ENCODE data around the gene ZNRF2. TPM values are rescaled to one million over a fixed set of nuclear protein-coding genes. Genes with fewer than 3 reads are reported as not detected.

The ZNRF2 gene
- total RNA-seq, 1 experiment from 2014 or later: 45.3 TPM

DNA sequence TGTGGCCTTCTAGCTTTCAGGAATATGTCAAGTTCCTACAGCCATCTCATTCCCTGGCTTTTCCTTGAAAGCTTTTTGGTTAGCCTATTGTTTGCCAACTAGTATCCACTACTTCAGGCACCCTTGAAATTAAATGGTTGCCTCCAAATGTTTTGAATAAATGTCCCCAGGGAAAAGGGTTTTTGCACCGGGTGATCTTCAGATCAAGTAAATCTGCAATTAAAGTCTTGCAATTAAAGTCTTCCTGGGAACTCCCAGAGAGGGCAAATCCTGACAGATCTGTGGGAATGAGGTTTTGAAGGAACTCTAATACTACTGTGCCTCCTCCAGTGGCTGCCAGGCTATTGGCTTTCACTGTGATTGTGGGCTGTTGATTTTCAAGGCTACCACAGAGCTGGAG, 17.7 kb upstream of the ZNRF2 start:
- peak; percentile 80 for DNase-seq
- peak overlapping the region; percentile 49 for H3K4me2 ChIP-seq (ENCODE audit: low read depth, low read length, poor library complexity, severe bottlenecking)

DNA sequence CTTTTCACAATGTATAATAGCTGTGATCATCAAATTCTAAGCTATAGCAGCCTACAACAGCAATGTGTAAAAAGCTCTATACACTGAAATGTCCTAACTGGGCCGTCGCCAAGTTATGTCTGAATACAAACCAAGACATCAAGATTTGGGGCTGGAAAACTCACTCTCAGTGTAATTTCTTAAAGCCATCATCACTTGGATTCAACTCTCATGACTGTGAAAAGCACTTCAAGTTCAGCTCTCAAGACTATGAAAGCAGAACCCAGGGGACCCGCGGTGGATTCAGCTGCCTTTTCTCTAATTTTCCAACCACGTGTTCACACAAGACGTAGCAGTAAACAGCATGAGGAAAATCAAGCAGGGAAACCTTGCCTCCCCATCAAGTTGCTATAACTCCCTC, 15.8 kb upstream of the ZNRF2 start:
- Histone ChIP-seq H3K9me2 (replicated peaks; ENCODE audit: insufficient read depth, low read length) (no peaks in the 10 kb centered on the region), H3K4me2 (ENCODE audit: low read depth, low read length, poor library complexity, severe bottlenecking) (no peak overlapping the region), H3K9me3 (ENCODE audit: low read length) (no peaks in the 10 kb centered on the region), H2AFZ (ENCODE audit: low read length) (0 out of 2 replicates have a peak overlapping the region, but pooled peaks have one; percentile 10), H4K20me1 (ENCODE audit: insufficient read depth, low read depth, low read length) (no peaks in the 10 kb centered on the region), H3K36me3 (ENCODE audit: insufficient read depth, low read length) (peaks cover 3% of the 10 kb centered on the region; the same call in 1 of the 2 replicates), H3K27me3 (ENCODE audit: low read length) (no peaks in the 10 kb centered on the region), H3K79me2 (ENCODE audit: low read length) (no peaks in the 10 kb centered on the region), H3K4me3 (ENCODE audit: low read length) (no peak overlapping the region), H3K9ac (ENCODE audit: low read length) (no peak overlapping the region), H3K27ac (ENCODE audit: low read length) (no peak overlapping the region), H3K4me1 (ENCODE audit: low read length) (peaks cover 30% of the 10 kb centered on the region)
- no peak for DNase-seq

More for the DNA sequence above, 17.7 kb upstream of the ZNRF2 start:
- Histone ChIP-seq H3K9me2 (replicated peaks; ENCODE audit: insufficient read depth, low read length) (no peaks in the 10 kb centered on the region), H4K20me1 (ENCODE audit: insufficient read depth, low read depth, low read length) (no peaks in the 10 kb centered on the region), H2AFZ (ENCODE audit: low read length) (peak overlapping the region; percentile 14; the same call in 1 of the 2 replicates), H3K9me3 (ENCODE audit: low read length) (no peaks in the 10 kb centered on the region), H3K27me3 (ENCODE audit: low read length) (no peaks in the 10 kb centered on the region), H3K27ac (ENCODE audit: low read length) (peak overlapping the region; percentile 70), H3K4me1 (ENCODE audit: low read length) (peaks cover 31% of the 10 kb centered on the region), H3K4me3 (ENCODE audit: low read length) (0 out of 2 replicates have a peak overlapping the region, but pooled peaks have one; percentile 15), H3K36me3 (ENCODE audit: insufficient read depth, low read length) (no peaks in the 10 kb centered on the region), H3K79me2 (ENCODE audit: low read length) (no peaks in the 10 kb centered on the region), H3K9ac (ENCODE audit: low read length) (peak overlapping the region; percentile 38)

GRCh38 chr7:30269490-30269889, 14.9 kb upstream of the ZNRF2 start:
- Histone ChIP-seq H3K9ac (ENCODE audit: low read length) (no peak overlapping the region), H3K9me3 (ENCODE audit: low read length) (no peaks in the 10 kb centered on the region), H3K36me3 (ENCODE audit: insufficient read depth, low read length) (peaks cover 3% of the 10 kb centered on the region; the same call in 1 of the 2 replicates), H4K20me1 (ENCODE audit: insufficient read depth, low read depth, low read length) (no peaks in the 10 kb centered on the region), H3K4me1 (ENCODE audit: low read length) (peaks cover 39% of the 10 kb centered on the region), H3K27ac (ENCODE audit: low read length) (no peak overlapping the region), H3K79me2 (ENCODE audit: low read length) (no peaks in the 10 kb centered on the region), H3K4me3 (ENCODE audit: low read length) (no peak overlapping the region), H2AFZ (ENCODE audit: low read length) (no peak overlapping the region), H3K9me2 (replicated peaks; ENCODE audit: insufficient read depth, low read length) (no peaks in the 10 kb centered on the region), H3K27me3 (ENCODE audit: low read length) (no peaks in the 10 kb centered on the region), H3K4me2 (ENCODE audit: low read depth, low read length, poor library complexity, severe bottlenecking) (no peak overlapping the region)
- DNase-seq: no peak

DNA sequence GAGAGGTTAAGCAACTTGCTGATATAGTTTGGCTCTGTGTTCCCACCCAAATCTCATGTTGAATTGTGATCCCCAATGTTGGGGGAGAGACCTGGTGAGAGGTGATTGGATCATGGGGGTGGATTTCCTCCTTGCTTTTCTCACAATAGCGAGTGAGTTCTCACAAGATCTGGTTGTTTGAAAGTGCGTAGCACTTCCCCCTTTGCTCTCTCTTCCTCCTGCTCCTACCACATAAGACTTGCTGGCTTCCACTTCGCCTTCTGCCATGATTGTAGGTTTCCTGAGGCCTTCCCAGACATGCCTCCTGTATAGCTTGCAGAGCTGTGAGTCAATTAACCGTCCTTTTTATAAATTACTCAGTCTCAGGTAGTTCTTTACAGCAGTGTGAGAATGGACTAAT, 13.5 kb upstream of the ZNRF2 start:
- H3K4me1 ChIP-seq (ENCODE audit: low read length): peaks cover 53% of the 10 kb centered on the region
- no peaks in the 10 kb centered on the region for H4K20me1 ChIP-seq (ENCODE audit: insufficient read depth, low read depth, low read length)
- H3K4me2 ChIP-seq (ENCODE audit: low read depth, low read length, poor library complexity, severe bottlenecking): no peak overlapping the region
- no peaks in the 10 kb centered on the region for H3K9me2 ChIP-seq (replicated peaks; ENCODE audit: insufficient read depth, low read length)
- no peak overlapping the region for H3K9ac ChIP-seq (ENCODE audit: low read length)
- H3K27ac ChIP-seq (ENCODE audit: low read length): no peak overlapping the region
- no peak for DNase-seq
- no peaks in the 10 kb centered on the region for H3K79me2 ChIP-seq (ENCODE audit: low read length)
- no peak overlapping the region for H3K4me3 ChIP-seq (ENCODE audit: low read length)
- H3K36me3 ChIP-seq (ENCODE audit: insufficient read depth, low read length): peaks cover 3% of the 10 kb centered on the region; the same call in 1 of the 2 replicates
- H2AFZ ChIP-seq (ENCODE audit: low read length): no peak overlapping the region
- no peaks in the 10 kb centered on the region for H3K9me3 ChIP-seq (ENCODE audit: low read length)
- H3K27me3 ChIP-seq (ENCODE audit: low read length): no peaks in the 10 kb centered on the region

DNA sequence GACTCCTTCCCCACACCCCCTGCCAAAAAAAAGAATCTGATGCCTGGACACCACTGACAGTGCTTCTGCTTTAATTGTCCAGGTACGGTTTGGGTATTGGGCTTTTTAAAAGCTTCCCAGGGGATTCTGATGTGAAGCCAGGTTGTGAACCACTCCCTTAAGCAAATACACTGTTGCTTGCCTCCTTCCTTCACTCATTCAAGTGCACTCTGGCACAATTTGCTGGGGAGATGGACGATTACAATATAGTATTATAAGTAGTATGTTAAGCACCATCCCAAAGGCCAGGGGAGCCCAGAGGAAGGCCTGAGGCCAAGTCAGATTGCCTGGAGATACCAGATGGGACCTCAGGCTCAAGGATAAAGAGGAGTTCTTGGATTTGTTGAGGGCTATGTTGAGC, 12.3 kb upstream of the ZNRF2 start:
- no peaks in the 10 kb centered on the region for H3K9me3 ChIP-seq (ENCODE audit: low read length)
- no peak overlapping the region for H3K9ac ChIP-seq (ENCODE audit: low read length)
- H3K27me3 ChIP-seq (ENCODE audit: low read length): no peaks in the 10 kb centered on the region
- no peaks in the 10 kb centered on the region for H3K9me2 ChIP-seq (replicated peaks; ENCODE audit: insufficient read depth, low read length)
- no peaks in the 10 kb centered on the region for H3K79me2 ChIP-seq (ENCODE audit: low read length)
- no peak overlapping the region for H3K4me3 ChIP-seq (ENCODE audit: low read length)
- DNase-seq: no peak
- H3K4me1 ChIP-seq (ENCODE audit: low read length): peaks cover 47% of the 10 kb centered on the region
- no peak overlapping the region for H3K27ac ChIP-seq (ENCODE audit: low read length)
- no peak overlapping the region for H2AFZ ChIP-seq (ENCODE audit: low read length)
- no peak overlapping the region for H3K4me2 ChIP-seq (ENCODE audit: low read depth, low read length, poor library complexity, severe bottlenecking)
- peaks cover 3% of the 10 kb centered on the region; the same call in 1 of the 2 replicates for H3K36me3 ChIP-seq (ENCODE audit: insufficient read depth, low read length)
- H4K20me1 ChIP-seq (ENCODE audit: insufficient read depth, low read depth, low read length): no peaks in the 10 kb centered on the region

GRCh38 chr7:30273552-30273951, 10.8 kb upstream of the ZNRF2 start:
- H3K4me1 ChIP-seq (ENCODE audit: low read length): peaks cover 40% of the 10 kb centered on the region
- no peaks in the 10 kb centered on the region for H3K9me2 ChIP-seq (replicated peaks; ENCODE audit: insufficient read depth, low read length)
- H3K27ac ChIP-seq (ENCODE audit: low read length): peak overlapping the region; percentile 95
- H3K79me2 ChIP-seq (ENCODE audit: low read length): no peaks in the 10 kb centered on the region
- peak overlapping the region; percentile 61 for H2AFZ ChIP-seq (ENCODE audit: low read length)
- no peak overlapping the region for H3K4me3 ChIP-seq (ENCODE audit: low read length)
- no peak for DNase-seq
- H3K4me2 ChIP-seq (ENCODE audit: low read depth, low read length, poor library complexity, severe bottlenecking): no peak overlapping the region
- H3K9me3 ChIP-seq (ENCODE audit: low read length): no peaks in the 10 kb centered on the region
- H3K36me3 ChIP-seq (ENCODE audit: insufficient read depth, low read length): peaks cover 3% of the 10 kb centered on the region; the same call in 1 of the 2 replicates
- no peaks in the 10 kb centered on the region for H4K20me1 ChIP-seq (ENCODE audit: insufficient read depth, low read depth, low read length)
- H3K27me3 ChIP-seq (ENCODE audit: low read length): no peaks in the 10 kb centered on the region
- 0 out of 2 replicates have a peak overlapping the region, but pooled peaks have one; percentile 58 for H3K9ac ChIP-seq (ENCODE audit: low read length)

DNA sequence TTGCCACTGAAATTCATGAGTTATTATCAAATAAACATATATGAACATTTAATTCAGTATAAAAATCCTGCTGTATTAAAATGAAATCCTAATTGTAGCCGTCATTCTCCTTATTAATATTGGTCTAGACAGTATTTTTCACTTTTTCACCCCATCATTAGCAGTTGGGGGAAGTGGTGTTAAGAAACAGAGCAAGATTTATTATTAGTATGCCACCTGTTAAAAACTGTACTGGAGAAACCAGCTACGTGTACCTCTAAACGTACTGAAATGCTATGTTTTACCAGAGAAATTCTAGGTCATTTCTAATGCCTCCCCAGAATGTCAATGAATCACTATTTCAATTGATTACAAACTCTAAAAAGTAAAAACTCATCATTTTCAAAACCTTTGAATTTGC, 9.8 kb upstream of the ZNRF2 start:
- Histone ChIP-seq H3K9ac (ENCODE audit: low read length) (peak overlapping the region; percentile 58), H3K27me3 (ENCODE audit: low read length) (no peaks in the 10 kb centered on the region), H3K4me2 (ENCODE audit: low read depth, low read length, poor library complexity, severe bottlenecking) (peak overlapping the region; percentile 79), H3K9me2 (replicated peaks; ENCODE audit: insufficient read depth, low read length) (no peaks in the 10 kb centered on the region), H3K27ac (ENCODE audit: low read length) (peak overlapping the region; percentile 95), H3K79me2 (ENCODE audit: low read length) (no peaks in the 10 kb centered on the region), H3K36me3 (ENCODE audit: insufficient read depth, low read length) (peaks cover 3% of the 10 kb centered on the region; the same call in 1 of the 2 replicates), H4K20me1 (ENCODE audit: insufficient read depth, low read depth, low read length) (no peaks in the 10 kb centered on the region), H3K4me3 (ENCODE audit: low read length) (peak overlapping the region; percentile 41), H3K9me3 (ENCODE audit: low read length) (no peaks in the 10 kb centered on the region), H2AFZ (ENCODE audit: low read length) (peak overlapping the region; percentile 17), H3K4me1 (ENCODE audit: low read length) (peaks cover 49% of the 10 kb centered on the region)
- peak; percentile 73 for DNase-seq

- H3K27me3 ChIP-seq (ENCODE audit: low read length): no peaks in the 10 kb centered on the region
- H3K36me3 ChIP-seq (ENCODE audit: insufficient read depth, low read length): peaks cover 3% of the 10 kb centered on the region; the same call in 1 of the 2 replicates
- no peak overlapping the region for H3K4me3 ChIP-seq (ENCODE audit: low read length)
- H3K9ac ChIP-seq (ENCODE audit: low read length): peak overlapping the region; percentile 58
- peaks cover 10% of the 10 kb centered on the region for H3K79me2 ChIP-seq (ENCODE audit: low read length)
- peak overlapping the region; percentile 95 for H3K27ac ChIP-seq (ENCODE audit: low read length)
- H3K4me2 ChIP-seq (ENCODE audit: low read depth, low read length, poor library complexity, severe bottlenecking): peak overlapping the region; percentile 79
- H3K9me2 ChIP-seq (replicated peaks; ENCODE audit: insufficient read depth, low read length): no peaks in the 10 kb centered on the region
- H2AFZ ChIP-seq (ENCODE audit: low read length): no peak overlapping the region
- H3K9me3 ChIP-seq (ENCODE audit: low read length): no peaks in the 10 kb centered on the region
- no peaks in the 10 kb centered on the region for H4K20me1 ChIP-seq (ENCODE audit: insufficient read depth, low read depth, low read length)
- H3K4me1 ChIP-seq (ENCODE audit: low read length): peaks cover 63% of the 10 kb centered on the region
- peak; percentile 91 for DNase-seq
Observed at GRCh38 chr7:30276203-30276900, 8.0 kb upstream of the ZNRF2 start.
